HEK293 (cell line): ENCODE results near the gene ADAMTS8.

Source experiments
- CTCF ChIA-PET: fragments of 350-600 bp; formaldehyde crosslinking; extraction: SDS; loops from one replicate; lab custom pipeline; 2021; ENCODE audit warnings: antibody characterized with exemption; lab: Yijun Ruan, JAX
- POLR2A ChIA-PET: fragments of 300-600 bp; formaldehyde crosslinking; extraction: SDS; loops from one replicate; lab custom pipeline; 2020; ENCODE audit warnings: antibody characterized with exemption, inconsistent platforms; lab: Yijun Ruan, JAX
- H3K27ac ChIP-seq: fragments of 200-500 bp; sonication (Bioruptor generic); 2 replicates; pipeline ENCODE4 v1.5.1; 2014; ENCODE audit warnings: low read depth, low read length, control low read depth, inconsistent platforms; ENCODE audit errors: extremely low read depth
- H3K36me3 ChIP-seq, 2 experiments: fragments of 200-500 bp in 1 of 2; sonication (Bioruptor generic) in 1 of 2; 1 replicate in 1 of 2; 2 replicates in 1 of 2; pipeline ENCODE4 v1.5.1; 2014 to 2017; ENCODE audit warnings: inconsistent platforms in 2 of 2, low read length in 2 of 2; ENCODE audit not compliant: control insufficient read depth in 2 of 2, insufficient read depth in 1 of 2
- H3K4me1 ChIP-seq: fragments of 200-500 bp; sonication (Bioruptor generic); 2 replicates; pipeline ENCODE4 v1.5.1; 2014; ENCODE audit warnings: mild to moderate bottlenecking, low read length, inconsistent platforms; ENCODE audit not compliant: control insufficient read depth, insufficient read depth
- H3K4me3 ChIP-seq: 2 replicates; pipeline ENCODE4 v1.5.1; 2011; ENCODE audit warnings: low read depth, mild to moderate bottlenecking, control low read depth, low read length, moderate library complexity
- H3K9me3 ChIP-seq: fragments of 200-500 bp; sonication (Bioruptor generic); 2 replicates; pipeline ENCODE4 v1.5.1; 2014; ENCODE audit warnings: low read depth, low read length, inconsistent platforms; ENCODE audit not compliant: control insufficient read depth, insufficient read depth
- ATF2 ChIP-seq: fragments of 450-650 bp; formaldehyde crosslinking; IDR thresholded peaks from 2 replicates; pipeline ENCODE4 v1.5.1; 2016; ENCODE audit warnings: missing biosample characterization, missing genetic modification characterization, low read depth
- HOXC10 ChIP-seq: sonication (generic); formaldehyde crosslinking; IDR thresholded peaks from 2 replicates; pipeline ENCODE4 v1.8.1; 2023; ENCODE audit warnings: mild to moderate bottlenecking, missing genetic modification reagents
- INSM2 ChIP-seq: fragments of 450-650 bp; formaldehyde crosslinking; IDR thresholded peaks from 2 replicates; pipeline ENCODE4 v1.5.1; 2016; ENCODE audit warnings: missing biosample characterization, missing genetic modification characterization
- KLF10 ChIP-seq: fragments of 450-650 bp; IDR thresholded peaks from 2 replicates; pipeline ENCODE4 v1.5.1; 2018; ENCODE audit warnings: missing biosample characterization, mild to moderate bottlenecking, missing genetic modification characterization
- MEIS1 ChIP-seq: sonication (generic); formaldehyde crosslinking; IDR thresholded peaks from 2 replicates; pipeline ENCODE4 v1.8.1; 2022; ENCODE audit warnings: missing genetic modification reagents, mild to moderate bottlenecking, borderline replicate concordance
- PRDM10 ChIP-seq: fragments of 450-650 bp; formaldehyde crosslinking; IDR thresholded peaks from 2 replicates; pipeline ENCODE4 v1.5.1; 2016; ENCODE audit warnings: missing biosample characterization, missing genetic modification characterization
- TCF7L2 ChIP-seq: IDR thresholded peaks from 2 replicates; pipeline ENCODE4 v1.6.1; 2011; ENCODE audit warnings: low read depth, mild to moderate bottlenecking, inconsistent platforms, low read length, moderate library complexity, borderline replicate concordance
- ZBTB49 ChIP-seq: fragments of 450-650 bp; formaldehyde crosslinking; IDR thresholded peaks from 2 replicates; pipeline ENCODE4 v1.5.1; 2016; ENCODE audit warnings: missing biosample characterization, missing genetic modification characterization, low read depth
- ZFHX2 ChIP-seq: fragments of 450-650 bp; formaldehyde crosslinking; conservative IDR thresholded peaks from 2 replicates; pipeline ENCODE4 v1.5.1; 2016; ENCODE audit warnings: missing biosample characterization, missing genetic modification characterization
- ZNF10 ChIP-seq: fragments of 450-650 bp; formaldehyde crosslinking; IDR thresholded peaks from 2 replicates; pipeline ENCODE4 v1.5.1; 2017; ENCODE audit warnings: missing biosample characterization, missing genetic modification characterization
- ZNF202 ChIP-seq: fragments of 450-650 bp; formaldehyde crosslinking; IDR thresholded peaks from 2 replicates; pipeline ENCODE4 v1.5.1; 2016; ENCODE audit warnings: missing biosample characterization, missing genetic modification characterization, borderline replicate concordance
- ZNF350 ChIP-seq: fragments of 450-650 bp; formaldehyde crosslinking; IDR thresholded peaks from 2 replicates; pipeline ENCODE4 v1.5.0; 2017; ENCODE audit warnings: missing biosample characterization, mild to moderate bottlenecking, missing genetic modification characterization
- ZNF621 ChIP-seq: fragments of 450-650 bp; formaldehyde crosslinking; IDR thresholded peaks from 2 replicates; pipeline ENCODE4 v1.5.1; 2017; ENCODE audit warnings: missing biosample characterization, missing genetic modification characterization
- ZNF623 ChIP-seq: fragments of 450-650 bp; formaldehyde crosslinking; IDR thresholded peaks from 2 replicates; pipeline ENCODE4 v1.5.1; 2016; ENCODE audit warnings: missing biosample characterization, missing genetic modification characterization

The ADAMTS8 gene

GRCh38 chr11:130462101-130462885, 33.9 kb upstream of the ADAMTS8 start:
- Histone ChIP-seq H3K9me3 (no peaks in the 10 kb centered on the region), H3K4me3 (no peak overlapping the region), H3K4me1 (no peaks in the 10 kb centered on the region)
- ChIA-PET CTCF (interaction anchor here (0.5 to 0.7 kb wide), 2 partner anchors 22 to 400 kb away, joined by 3 read pairs; no protein-coding TSS in a partner anchor), POLR2A (no interaction called here)
- TF ChIP-seq KLF10 (tag by site-specific recombination), result no peak
- TF ChIP-seq, all 188 proteins: peak for 0
- Histone ChIP-seq H3K36me3 (peaks cover 0 to 19% of the 10 kb centered on the region in 2 experiments; a peak in 2 of 3 replicates), H3K27ac (no peak overlapping the region)

GRCh38 chr11:130459521-130459920, 31.1 kb upstream of the ADAMTS8 start:
- H3K9me3 ChIP-seq, result no peaks in the 10 kb centered on the region
- H3K4me3 ChIP-seq, result no peak overlapping the region
- H3K36me3 ChIP-seq, result peaks cover 0 to 11% of the 10 kb centered on the region in 2 experiments; a peak in 1 of 3 replicates
- CTCF ChIA-PET, result interaction anchor here (1.0 kb wide), 1 partner anchor 402 kb away, joined by 5 read pairs; no protein-coding TSS in a partner anchor
- H3K27ac ChIP-seq, result no peak overlapping the region
- TF ChIP-seq ZNF202 (tag by site-specific recombination) (no peak), ZNF10 (no peak), ZNF623 (tag by site-specific recombination) (no peak), INSM2 (tag by site-specific recombination) (no peak), ZNF350 (no peak), TCF7L2 (no peak), ZBTB49 (tag by site-specific recombination) (no peak), ZFHX2 (tag by site-specific recombination) (no peak), ATF2 (tag by site-specific recombination) (no peak), MEIS1 (CRISPR knock-in tag) (no peak), HOXC10 (CRISPR knock-in tag) (no peak), ZNF621 (tag by site-specific recombination) (no peak), PRDM10 (no peak)
- TF ChIP-seq, all 188 proteins: peak for 0
- POLR2A ChIA-PET, result no interaction called here
- no peaks in the 10 kb centered on the region for H3K4me1 ChIP-seq
